SH-SY5Y (cell line): ENCODE data around the gene BIRC7.

ENCODE experiments used
- GATA2 ChIP-seq: IDR thresholded peaks from 2 replicates; pipeline ENCODE4 v1.6.1; 2011; ENCODE audit warnings: mild to moderate bottlenecking, low read depth, low read length
- GATA3 ChIP-seq: IDR thresholded peaks from 2 replicates; pipeline ENCODE4 v1.6.1; 2011; ENCODE audit warnings: low read depth, mild to moderate bottlenecking, low read length, moderate library complexity

BIRC7 gene

GRCh38 chr20:63289311-63290135, 53.8 kb downstream of the BIRC7 start:
- no peak for TF ChIP-seq GATA2
- no peak for TF ChIP-seq GATA3
